H1 (cell line): Measurements from ENCODE around the gene MFAP3. TPM values are rescaled to one million over a fixed set of nuclear protein-coding genes. Genes with fewer than 3 reads are reported as not detected.
A peak's percentile ranks its signal among the peaks of the same experiment; 100 is the strongest.

ENCODE experiments used
- CTCF ChIA-PET: fragments of 300-600 bp; sonication (Branson Sonifier 250); formaldehyde crosslinking; loops from one replicate; lab custom pipeline; 2021; ENCODE audit not compliant: partially characterized antibody; lab: Charles Lee
- POLR2A ChIA-PET: fragments of 300-600 bp; sonication (Branson Sonifier 250); formaldehyde crosslinking; loops from one replicate; lab custom pipeline; 2021; ENCODE audit warnings: inconsistent platforms; ENCODE audit not compliant: partially characterized antibody; lab: Charles Lee
- DNase-seq, 2 experiments: peaks; one replicate each; pipeline versions ENCODE4 v3.0.0 to v3.0.0-alpha.2; 2010 to 2022; ENCODE audit warnings: low spot score in 2 of 2, low read depth in 1 of 2, mixed read lengths in 1 of 2
- FAIRE-seq: peaks from 2 replicates; lab custom pipeline; 2011; peaks lifted over from hg19 to GRCh38; lab: Jason Lieb, UNC
- H2AFZ ChIP-seq: 2 replicates; pipeline ENCODE4 v1.8.1; 2012; ENCODE audit warnings: low read length, inconsistent platforms
- H2AK5ac ChIP-seq: 2 replicates; pipeline ENCODE4 v1.6.1; 2013; ENCODE audit warnings: low read depth, low read length
- H2BK120ac ChIP-seq: replicated peaks from 2 replicates; pipeline ENCODE3; 2013; ENCODE audit warnings: low read depth, low read length, inconsistent platforms
- H2BK12ac ChIP-seq: 2 replicates; pipeline ENCODE4 v1.6.1; 2013; ENCODE audit warnings: low read depth, low read length
- H2BK15ac ChIP-seq: 2 replicates; pipeline ENCODE4 v1.6.1; 2013; ENCODE audit warnings: low read length
- H2BK20ac ChIP-seq: 2 replicates; pipeline ENCODE4 v1.6.1; 2013; ENCODE audit warnings: low read length
- H2BK5ac ChIP-seq: 2 replicates; pipeline ENCODE4 v1.6.1; 2013; ENCODE audit warnings: low read depth, low read length
- H3K14ac ChIP-seq: 2 replicates; pipeline ENCODE4 v1.6.1; 2013; ENCODE audit warnings: inconsistent platforms; ENCODE audit not compliant: insufficient read length
- H3K18ac ChIP-seq: 2 replicates; pipeline ENCODE4 v1.6.1; 2013; ENCODE audit warnings: low read length; ENCODE audit errors: extremely low read depth
- H3K23ac ChIP-seq: 2 replicates; pipeline ENCODE4 v1.6.1; 2013; ENCODE audit warnings: inconsistent platforms; ENCODE audit not compliant: insufficient read length
- H3K23me2 ChIP-seq: 2 replicates; pipeline ENCODE4 v1.6.1; 2013; ENCODE audit warnings: low read depth, low read length
- H3K27ac ChIP-seq: 2 replicates; pipeline ENCODE4 v1.6.1; 2011; ENCODE audit warnings: low read depth, low read length, inconsistent platforms
- H3K27me3 ChIP-seq, 4 experiments: replicated peaks in 1 of 4; 1 replicate in 1 of 4; 2 replicates in 3 of 4; pipeline versions ENCODE4 v1.6.1 to v1.8.1; 2011 to 2013; ENCODE audit warnings: low read length in 3 of 4, mild to moderate bottlenecking in 3 of 4, inconsistent platforms in 2 of 4, mixed read lengths in 2 of 4, moderate library complexity in 1 of 4; ENCODE audit not compliant: control insufficient read depth in 3 of 4, insufficient read depth in 3 of 4; ENCODE audit errors: extremely low read depth in 1 of 4
- H3K36me3 ChIP-seq, 4 experiments: 2 replicates each; pipeline versions ENCODE4 v1.6.1 to v1.8.1; 2011 to 2013; ENCODE audit warnings: mild to moderate bottlenecking in 4 of 4, low read length in 3 of 4, moderate library complexity in 2 of 4, control low read depth in 1 of 4, inconsistent platforms in 1 of 4; ENCODE audit not compliant: insufficient read depth in 4 of 4, control insufficient read depth in 2 of 4
- H3K4ac ChIP-seq: replicated peaks from 2 replicates; pipeline ENCODE3; 2013; ENCODE audit warnings: low read length, low read depth, mixed read lengths, inconsistent platforms; ENCODE audit not compliant: insufficient read length
- H3K4me1 ChIP-seq, 4 experiments: replicated peaks in 1 of 4; 1 replicate in 1 of 4; 2 replicates in 3 of 4; pipeline versions ENCODE4 v1.6.1 to v1.8.1; 2011 to 2013; ENCODE audit warnings: low read length in 3 of 4, inconsistent platforms in 2 of 4, mixed read lengths in 1 of 4; ENCODE audit not compliant: insufficient read depth in 4 of 4, control insufficient read depth in 3 of 4
- H3K4me2 ChIP-seq, 2 experiments: 2 replicates each; pipeline versions ENCODE4 v1.6.1 to v1.8.1; 2011 to 2013; ENCODE audit warnings: low read depth in 2 of 2, low read length in 2 of 2, control low read depth in 1 of 2, inconsistent platforms in 1 of 2, mild to moderate bottlenecking in 1 of 2; ENCODE audit not compliant: insufficient read depth in 1 of 2
- H3K4me3 ChIP-seq, 4 experiments: fragments of 200-600, 300-600 bp in 1 of 4; sonication (generic), shearing (Covaris generic), sonication (Bioruptor Twin) in 1 of 4; 2 replicates each; pipeline versions ENCODE4 v1.5.1 to v1.8.1; 2011 to 2016; ENCODE audit warnings: low read length in 4 of 4, low read depth in 3 of 4, control low read depth in 2 of 4, inconsistent platforms in 2 of 4, mild to moderate bottlenecking in 2 of 4, mixed read lengths in 1 of 4, moderate library complexity in 1 of 4; ENCODE audit not compliant: insufficient read depth in 2 of 4; ENCODE audit errors: extremely low read depth in 1 of 4
- H3K56ac ChIP-seq: replicated peaks from 2 replicates; pipeline ENCODE3; 2013; ENCODE audit warnings: low read depth, mild to moderate bottlenecking, mixed read lengths, low read length, inconsistent platforms; ENCODE audit not compliant: insufficient read length
- H3K79me1 ChIP-seq: 2 replicates; pipeline ENCODE4 v1.6.1; 2013; ENCODE audit warnings: low read depth, low read length, control low read depth
- H3K79me2 ChIP-seq, 2 experiments: 2 replicates each; pipeline versions ENCODE4 v1.6.1 to v1.8.1; 2012 to 2013; ENCODE audit warnings: low read length in 2 of 2, mild to moderate bottlenecking in 2 of 2, inconsistent platforms in 1 of 2; ENCODE audit not compliant: insufficient read depth in 2 of 2, control insufficient read depth in 1 of 2
- H3K9ac ChIP-seq, 4 experiments: replicated peaks in 1 of 4; 1 replicate in 1 of 4; 2 replicates in 3 of 4; pipeline versions ENCODE4 v1.6.1 to v1.8.1; 2011 to 2013; ENCODE audit warnings: low read depth in 3 of 4, low read length in 3 of 4, control low read depth in 2 of 4, mild to moderate bottlenecking in 2 of 4, moderate library complexity in 2 of 4, inconsistent platforms in 1 of 4; ENCODE audit errors: extremely low read depth in 1 of 4
- H3K9me3 ChIP-seq, 2 experiments: 2 replicates each; pipeline versions ENCODE4 v1.6.1 to v1.8.1; 2012 to 2013; ENCODE audit warnings: mild to moderate bottlenecking in 2 of 2, moderate library complexity in 2 of 2, control low read depth in 1 of 2, inconsistent platforms in 1 of 2, low read depth in 1 of 2, low read length in 1 of 2, mixed read lengths in 1 of 2; ENCODE audit not compliant: insufficient read depth in 2 of 2
- H4K20me1 ChIP-seq, 2 experiments: replicated peaks in 1 of 2; 2 replicates each; pipeline versions ENCODE3 to v1.8.1; 2011 to 2013; ENCODE audit warnings: inconsistent platforms in 2 of 2, low read length in 2 of 2, mild to moderate bottlenecking in 1 of 2; ENCODE audit not compliant: insufficient read depth in 2 of 2, control insufficient read depth in 1 of 2
- H4K5ac ChIP-seq: 2 replicates; pipeline ENCODE4 v1.6.1; 2013; ENCODE audit warnings: low read length, low read depth, mixed read lengths, inconsistent platforms; ENCODE audit not compliant: insufficient read length
- H4K8ac ChIP-seq: 2 replicates; pipeline ENCODE4 v1.8.0; 2013; ENCODE audit warnings: mild to moderate bottlenecking, moderate library complexity, low read length, inconsistent platforms; ENCODE audit not compliant: insufficient read depth; ENCODE audit errors: extremely low read depth
- H4K91ac ChIP-seq: replicated peaks from 2 replicates; pipeline ENCODE3; 2013; ENCODE audit warnings: low read length, mixed read lengths, inconsistent platforms; ENCODE audit not compliant: insufficient read length
- CBX8 ChIP-seq: fragments of 300-800, 300-1000 bp; sonication (generic); IDR thresholded peaks from 2 replicates; pipeline ENCODE4 v1.7.1; 2016; ENCODE audit warnings: low read depth, low read length, borderline replicate concordance
- CTCF ChIP-seq, 3 experiments: IDR thresholded peaks; 1 replicate in 2 of 3; 2 replicates in 1 of 3; pipeline versions ENCODE4 v1.5.1 to v1.6.1; 2011; ENCODE audit warnings: low read length in 3 of 3, mild to moderate bottlenecking in 3 of 3, inconsistent platforms in 2 of 3, low read depth in 1 of 3, moderate library complexity in 1 of 3; ENCODE audit not compliant: insufficient read depth in 1 of 3; ENCODE audit errors: control extremely low read depth in 1 of 3
- HDAC2 ChIP-seq, 2 experiments: fragments of 300-600 bp in 1 of 2; sonication (generic) in 1 of 2; IDR thresholded peaks; 2 replicates each; pipeline ENCODE4 v1.6.1; 2011 to 2012; ENCODE audit warnings: low read depth in 2 of 2, low read length in 2 of 2, mild to moderate bottlenecking in 2 of 2, moderate library complexity in 2 of 2, borderline replicate concordance in 1 of 2, inconsistent platforms in 1 of 2
- JUND ChIP-seq: IDR thresholded peaks from 2 replicates; pipeline ENCODE4 v1.6.1; 2011; ENCODE audit warnings: mild to moderate bottlenecking, improper control_type of control experiment, low read length
- KDM4A ChIP-seq: IDR thresholded peaks from one replicate; pipeline ENCODE4 v1.7.1; 2012; ENCODE audit warnings: low read depth, mild to moderate bottlenecking, moderate library complexity, low read length, inconsistent platforms; ENCODE audit not compliant: severe bottlenecking
- POLR2AphosphoS5 ChIP-seq: IDR thresholded peaks from 2 replicates; pipeline ENCODE4 v1.6.1; 2011; ENCODE audit warnings: low read depth, low read length
- SIRT6 ChIP-seq: IDR thresholded peaks from one replicate; pipeline ENCODE4 v1.7.1; 2012; ENCODE audit warnings: low read length, inconsistent platforms
- SP4 ChIP-seq: IDR thresholded peaks from 2 replicates; pipeline ENCODE4 v1.6.1; 2012; ENCODE audit warnings: low read length, inconsistent platforms
- whole genome bisulfite sequencing, 2 experiments: shearing (Covaris generic) in 1 of 2; methylation state at CpG; one replicate each; pipeline versions ENCODE4 v1.1.6 to v1.1.7; 2013 to 2015; ENCODE audit warnings: low lambda C conversion rate in 2 of 2, mixed read lengths in 2 of 2, inconsistent platforms in 1 of 2, low coverage in 1 of 2, missing lambda C conversion rate in 1 of 2; ENCODE audit not compliant: insufficient replicate concordance in 2 of 2, insufficient coverage in 1 of 2, insufficient read length in 1 of 2; ENCODE audit errors: extremely low coverage in 1 of 2, missing lambda C conversion rate in 1 of 2; 5-methylcytosine and 5-hydroxymethylcytosine counted together
- polyA plus RNA-seq, 7 experiments: library from polyadenylated mRNA; depleted of rRNA in 3 of 7; stranded (reverse) in 5 of 7; unstranded in 2 of 7; fragments of >200 nt in 5 of 7; fragments of 200-250 nt in 2 of 7; gene quantifications; 1 replicate in 5 of 7; 2 replicates in 1 of 7; 4 replicates in 1 of 7; pipeline versions ENCODE4 v1.2.1 to v1.2.3, GENCODE V29; 2011 to 2013; ENCODE audit warnings: missing spikeins in 2 of 7, mixed read lengths in 2 of 7
- total RNA-seq: library from RNA; stranded (reverse); fragmentation: NEBNext Ultra II Directional; extraction: Animal tissue kit (Norgen Biotek cat#: 25700); gene quantifications from 2 replicates; pipeline ENCODE4 v1.2.1, GENCODE V29; 2021

MFAP3 gene
- total and polyA plus RNA-seq, 2 of the 8 experiments (the other 6 are each of a cell fraction or from before 2014, with no cell fraction given): 13.7 to 27.0 TPM

- no peak overlapping the region for H2BK12ac ChIP-seq
- no peak for TF ChIP-seq CTCF (IDR thresholded peaks at IDR 0.05; ENCODE audit: control extremely low read depth in 1 of 3, insufficient read depth in 1 of 3, low read depth in 1 of 3, low read length in 3 of 3)
- no peak for TF ChIP-seq SP4
- TF ChIP-seq HDAC2 (IDR thresholded peaks at IDR 0.05; ENCODE audit: borderline replicate concordance in 1 of 2, low read depth in 2 of 2, low read length in 2 of 2): no peak
- TF ChIP-seq SIRT6: no peak
- no peak for TF ChIP-seq KDM4A
- no peak for TF ChIP-seq JUND
- no peak for TF ChIP-seq POLR2AphosphoS5
- no peak for TF ChIP-seq CBX8
Observed at GRCh38 chr5:154058055-154059038, 19.6 kb downstream of the MFAP3 start.

More at GRCh38 chr5:154058055-154059038, 19.6 kb downstream of the MFAP3 start:
- no peak overlapping the region for H3K23ac ChIP-seq
- peaks cover 2 to 15% of the 10 kb centered on the region in 2 experiments for H4K20me1 ChIP-seq
- H3K4ac ChIP-seq: no peak overlapping the region
- H3K9ac ChIP-seq: no peak overlapping the region
- H3K4me2 ChIP-seq: 0 out of 4 replicates have a peak overlapping the region, but pooled peaks of 1 of the 2 experiments have one; percentile 7
- H3K18ac ChIP-seq: no peak overlapping the region
- no peaks in the 10 kb centered on the region for H3K23me2 ChIP-seq
- H4K5ac ChIP-seq: no peak overlapping the region
- CTCF ChIA-PET: interaction anchor here (0.7 to 6.8 kb wide), 15 partner anchors 10 to 346 kb away, joined by 3 to 33 read pairs (median 4); no protein-coding TSS in a partner anchor
- FAIRE-seq (no peak), DNase-seq (no peak)
- H2BK120ac ChIP-seq: no peak overlapping the region
- H2AFZ ChIP-seq: no peak overlapping the region
- H3K79me2 ChIP-seq: no peaks in the 10 kb centered on the region
- H3K36me3 ChIP-seq: peaks cover 0 to 7% (median 0%) of the 10 kb centered on the region in 4 experiments; a peak in 3 of 8 replicates
- no peak overlapping the region for H2AK5ac ChIP-seq
- H3K27me3 ChIP-seq: no peaks in the 10 kb centered on the region; a peak in 1 of 7 replicates
- H3K14ac ChIP-seq: no peak overlapping the region
- H3K79me1 ChIP-seq: no peaks in the 10 kb centered on the region
- no peak overlapping the region for H3K27ac ChIP-seq
- H3K56ac ChIP-seq: no peak overlapping the region
- H3K4me3 ChIP-seq: no peak overlapping the region
- H2BK5ac ChIP-seq: no peak overlapping the region
- no peak overlapping the region for H2BK20ac ChIP-seq
- H2BK15ac ChIP-seq: no peak overlapping the region
- H3K4me1 ChIP-seq: peaks cover 0 to 19% (median 2%) of the 10 kb centered on the region in 4 experiments; a peak in 2 of 7 replicates
- POLR2A ChIA-PET: interaction anchor here (0.6 to 2.1 kb wide), 4 partner anchors 9 to 34 kb away, joined by 3 to 9 read pairs (median 6); no protein-coding TSS in a partner anchor
- H3K9me3 ChIP-seq: no peaks in the 10 kb centered on the region
- H4K91ac ChIP-seq: no peak overlapping the region
- 76% methylated on average over 10 of the region's 10 CpGs; no CpG with 5 or more reads in 1 of the 2 experiments for WGBS, 2 experiments
- no peak overlapping the region for H4K8ac ChIP-seq
